GM20000 (cell line): ENCODE results near the gene CST9.

ENCODE experiments used
- DNase-seq: peaks from one replicate; pipeline ENCODE4 v3.0.0; 2012; ENCODE audit warnings: low spot score
- CTCF ChIP-seq: IDR thresholded peaks from 2 replicates; pipeline ENCODE4 v1.5.1; 2012; ENCODE audit warnings: mild to moderate bottlenecking, control low read depth; ENCODE audit errors: extremely low read depth, missing control alignments

Gene CST9

GRCh38 chr20:23602699-23603098 is 3.0 kb downstream of the CST9 start:
- no peak for TF ChIP-seq CTCF
- no peak for DNase-seq

- TF ChIP-seq CTCF: no peak
Measured at GRCh38 chr20:23602241-23602640, 3.5 kb downstream of the CST9 start.

GRCh38 chr20:23601715-23602114 is 4.0 kb downstream of the CST9 start:
- TF ChIP-seq CTCF: no peak
- no peak for DNase-seq

More at GRCh38 chr20:23602241-23602640, 3.5 kb downstream of the CST9 start:
- DNase-seq: no peak

- no peak for DNase-seq
- no peak for TF ChIP-seq CTCF
Measured at GRCh38 chr20:23598481-23598880, 7.2 kb downstream of the CST9 start.

- no peak for TF ChIP-seq CTCF
- DNase-seq: no peak
Measured at GRCh38 chr20:23596579-23597250, 9.0 kb downstream of the CST9 start.

- no peak for TF ChIP-seq CTCF
- DNase-seq: no peak
Measured at GRCh38 chr20:23595941-23596340, 9.8 kb downstream of the CST9 start.

GRCh38 chr20:23588434-23589403 is 17.0 kb downstream of the CST9 start:
- no peak for TF ChIP-seq CTCF
- no peak for DNase-seq
